H9 (cell line): ENCODE measurements around the gene TMEM185B. TPM values are rescaled to one million over a fixed set of nuclear protein-coding genes. Genes with fewer than 3 reads are reported as not detected.
"Not testable (repeated sequence)": the region's sequence is repeated elsewhere in the genome, so short reads cannot be mapped to it uniquely, and the experiment has no call there.

ENCODE experiments used
- DNase-seq: peaks from one replicate; pipeline ENCODE4 v3.0.0-alpha.2; 2017
- H2AFZ ChIP-seq: one replicate; pipeline ENCODE4 v1.6.1; 2013; ENCODE audit warnings: mild to moderate bottlenecking, low read length, control low read depth, moderate library complexity
- H2AK5ac ChIP-seq: 2 replicates; pipeline ENCODE4 v1.6.1; 2013; ENCODE audit warnings: low read length, control low read depth, mixed read lengths; ENCODE audit not compliant: insufficient read length
- H2BK120ac ChIP-seq: one replicate; pipeline ENCODE4 v1.6.1; 2013; ENCODE audit warnings: low read depth, mild to moderate bottlenecking, low read length, control low read depth, inconsistent platforms; ENCODE audit not compliant: poor library complexity, severe bottlenecking
- H2BK12ac ChIP-seq: 2 replicates; pipeline ENCODE4 v1.6.1; 2013; ENCODE audit warnings: low read length, control low read depth, mixed read lengths, low read depth; ENCODE audit not compliant: insufficient read length
- H2BK15ac ChIP-seq: 2 replicates; pipeline ENCODE4 v1.6.1; 2013; ENCODE audit warnings: low read depth, low read length, control low read depth
- H2BK20ac ChIP-seq: one replicate; pipeline ENCODE4 v1.6.1; 2013; ENCODE audit warnings: low read depth, mild to moderate bottlenecking, low read length, control low read depth, inconsistent platforms; ENCODE audit not compliant: poor library complexity, severe bottlenecking
- H2BK5ac ChIP-seq: 2 replicates; pipeline ENCODE4 v1.6.1; 2013; ENCODE audit warnings: low read length, control low read depth, mixed read lengths; ENCODE audit not compliant: insufficient read length
- H3K14ac ChIP-seq: 2 replicates; pipeline ENCODE4 v1.6.1; 2013; ENCODE audit warnings: low read length, control low read depth; ENCODE audit not compliant: insufficient read depth
- H3K18ac ChIP-seq: 2 replicates; pipeline ENCODE4 v1.6.1; 2013; ENCODE audit warnings: low read depth, mild to moderate bottlenecking, mixed read lengths, low read length, control low read depth; ENCODE audit not compliant: insufficient read length
- H3K23ac ChIP-seq: 2 replicates; pipeline ENCODE4 v1.6.1; 2013; ENCODE audit warnings: low read length, control low read depth, mixed read lengths, low read depth; ENCODE audit not compliant: insufficient read length
- H3K23me2 ChIP-seq: 2 replicates; pipeline ENCODE4 v1.6.1; 2013; ENCODE audit warnings: low read depth, mild to moderate bottlenecking, mixed read lengths, low read length, control low read depth; ENCODE audit not compliant: insufficient read length, poor library complexity, severe bottlenecking
- H3K27ac ChIP-seq: 2 replicates; pipeline ENCODE4 v1.5.1; 2013; ENCODE audit warnings: low read length, control low read depth, mixed read lengths, low read depth; ENCODE audit not compliant: insufficient read length
- H3K27me3 ChIP-seq: 2 replicates; pipeline ENCODE4 v1.6.1; 2013; ENCODE audit warnings: low read length, control low read depth, inconsistent platforms; ENCODE audit not compliant: insufficient read depth
- H3K4ac ChIP-seq: 2 replicates; pipeline ENCODE4 v1.6.1; 2013; ENCODE audit warnings: low read depth, mild to moderate bottlenecking, control low read depth, inconsistent platforms, low read length, moderate library complexity
- H3K4me1 ChIP-seq: 2 replicates; pipeline ENCODE4 v1.6.1; 2013; ENCODE audit warnings: low read length, control low read depth, inconsistent platforms; ENCODE audit not compliant: insufficient read depth
- H3K4me2 ChIP-seq: 2 replicates; pipeline ENCODE4 v1.6.1; 2013; ENCODE audit warnings: low read length, control low read depth, mixed read lengths; ENCODE audit not compliant: insufficient read length, insufficient read depth
- H3K56ac ChIP-seq: 2 replicates; pipeline ENCODE4 v1.6.1; 2013; ENCODE audit warnings: low read depth, mild to moderate bottlenecking, mixed read lengths, low read length, control low read depth; ENCODE audit not compliant: insufficient read length
- H3K79me1 ChIP-seq: 2 replicates; pipeline ENCODE4 v1.6.1; 2013; ENCODE audit warnings: low read depth, mild to moderate bottlenecking, moderate library complexity, low read length, control low read depth, inconsistent platforms; ENCODE audit not compliant: insufficient read depth, poor library complexity, severe bottlenecking
- H3K79me2 ChIP-seq: 2 replicates; pipeline ENCODE4 v1.6.1; 2013; ENCODE audit warnings: low read length, control low read depth, inconsistent platforms; ENCODE audit not compliant: insufficient read depth
- H3K9ac ChIP-seq: 2 replicates; pipeline ENCODE4 v1.6.1; 2013; ENCODE audit warnings: low read length, control low read depth, mixed read lengths; ENCODE audit not compliant: insufficient read length; ENCODE audit errors: extremely low read depth
- H3K9me3 ChIP-seq: one replicate; pipeline ENCODE4 v1.6.1; 2013; ENCODE audit warnings: low read depth, low read length, inconsistent platforms; ENCODE audit not compliant: control insufficient read depth
- H3T11ph ChIP-seq: one replicate; pipeline ENCODE4 v1.6.1; 2013; ENCODE audit warnings: mild to moderate bottlenecking, low read length, control low read depth, inconsistent platforms
- H4K20me1 ChIP-seq: one replicate; pipeline ENCODE4 v1.6.1; 2013; ENCODE audit not compliant: control insufficient read depth, insufficient read length, insufficient read depth
- H4K5ac ChIP-seq: 2 replicates; pipeline ENCODE4 v1.6.1; 2013; ENCODE audit warnings: low read depth, mild to moderate bottlenecking, mixed read lengths, low read length, control low read depth; ENCODE audit not compliant: insufficient read length
- H4K8ac ChIP-seq: replicated peaks from 2 replicates; pipeline ENCODE4 v1.6.1; 2013; ENCODE audit warnings: low read length, control low read depth, mixed read lengths, low read depth; ENCODE audit not compliant: insufficient read length
- H4K91ac ChIP-seq: 2 replicates; pipeline ENCODE4 v1.6.1; 2013; ENCODE audit warnings: low read depth, mild to moderate bottlenecking, moderate library complexity, mixed read lengths, low read length, control low read depth; ENCODE audit not compliant: insufficient read length
- H3K27ac Mint-ChIP-seq, 3 experiments: 2 replicates in 2 of 3; 3 replicates in 1 of 3; pipeline ENCODE4 v1.8.0; 2020 to 2021; ENCODE audit warnings: mixed read lengths in 3 of 3, mild to moderate bottlenecking in 1 of 3, moderate library complexity in 1 of 3
- H3K27me3 Mint-ChIP-seq: 2 replicates; pipeline ENCODE4 v1.8.0; 2021; ENCODE audit warnings: low read depth, mild to moderate bottlenecking, moderate library complexity, mixed read lengths
- H3K36me3 Mint-ChIP-seq, 3 experiments: 2 replicates in 2 of 3; 3 replicates in 1 of 3; pipeline ENCODE4 v1.8.0; 2020 to 2021; ENCODE audit warnings: low read depth in 3 of 3, mixed read lengths in 3 of 3; ENCODE audit not compliant: insufficient read depth in 1 of 3
- H3K4me1 Mint-ChIP-seq, 2 experiments: 2 replicates each; pipeline ENCODE4 v1.8.0; 2020; ENCODE audit warnings: mixed read lengths in 2 of 2
- H3K4me3 Mint-ChIP-seq, 2 experiments: 2 replicates in 1 of 2; 3 replicates in 1 of 2; pipeline ENCODE4 v1.8.0; 2020 to 2021; ENCODE audit warnings: mild to moderate bottlenecking in 2 of 2, mixed read lengths in 2 of 2, moderate library complexity in 1 of 2
- H3K9me3 Mint-ChIP-seq, 2 experiments: 2 replicates in 1 of 2; 3 replicates in 1 of 2; pipeline ENCODE4 v1.8.0; 2020; ENCODE audit warnings: mild to moderate bottlenecking in 2 of 2, mixed read lengths in 2 of 2, moderate library complexity in 1 of 2
- CTCF ChIP-seq: fragments of 200-600 bp; sonication (generic); conservative IDR thresholded peaks from 3 replicates; pipeline ENCODE4 v1.8.0; 2021; ENCODE audit warnings: antibody characterized with exemption, mild to moderate bottlenecking
- WGBS: extraction: QIAGEN DNeasy Blood & Tissue Kit; methylation state at CpG from one replicate; pipeline ENCODE4 v1.1.7; 2013; ENCODE audit warnings: missing lambda C conversion rate, low lambda C conversion rate, mixed read lengths; ENCODE audit not compliant: insufficient read length; ENCODE audit errors: extremely low coverage; 5-methylcytosine and 5-hydroxymethylcytosine counted together
- total RNA-seq: library from RNA; stranded (reverse); gene quantifications from 2 replicates; pipeline ENCODE4 v1.2.1, GENCODE V29; 2021

Gene TMEM185B
- total RNA-seq, 1 experiment from 2014 or later: 29.0 TPM

DNA sequence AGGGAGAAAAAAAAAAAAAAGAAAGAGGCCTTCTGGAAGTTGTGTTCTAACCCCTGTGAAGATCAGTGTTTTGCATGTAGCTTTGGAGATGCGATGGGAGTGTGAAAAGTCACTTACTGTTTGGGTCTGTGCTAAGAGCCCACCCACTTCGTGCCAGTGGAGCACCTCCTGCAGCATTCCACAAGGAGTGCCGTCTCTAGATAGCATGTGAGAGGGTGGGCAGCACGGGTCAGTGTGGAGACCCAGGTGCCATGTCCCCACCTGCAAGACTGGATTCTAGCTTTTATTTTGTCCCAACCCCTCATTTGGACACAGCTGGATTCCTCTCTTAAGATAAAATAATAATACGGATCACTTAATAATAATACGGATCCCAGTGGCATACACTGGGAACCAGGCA is 12.5 kb upstream of the TMEM185B start:
- H3K27me3 ChIP-seq: no peaks in the 10 kb centered on the region; the same call in 1 of the 2 replicates
- H3K4me1 ChIP-seq: peaks cover 3% of the 10 kb centered on the region
- no peak overlapping the region for H3K23ac ChIP-seq
- no peak overlapping the region for H2BK120ac ChIP-seq
- H3K27ac ChIP-seq: no peak overlapping the region
- H4K20me1 ChIP-seq: no peaks in the 10 kb centered on the region
- H3K4me2 ChIP-seq: no peak overlapping the region
- no peak overlapping the region for H3K4ac ChIP-seq
- H3K56ac ChIP-seq: no peak overlapping the region
- H3K9ac ChIP-seq: no peak overlapping the region
- H2BK12ac ChIP-seq: no peak overlapping the region
- H3K4me3 Mint-ChIP-seq: no peak overlapping the region
- H3K9me3 ChIP-seq: no peaks in the 10 kb centered on the region
- no peak overlapping the region for H2BK5ac ChIP-seq
- H3K4me1 Mint-ChIP-seq: peaks cover 32 to 36% of the 10 kb centered on the region in 2 experiments
- no peak overlapping the region for H2BK15ac ChIP-seq
- no peaks in the 10 kb centered on the region for H3K23me2 ChIP-seq
- H2AK5ac ChIP-seq: no peak overlapping the region
- no peak overlapping the region for H3K14ac ChIP-seq
- peaks cover 5 to 7% of the 10 kb centered on the region in 2 experiments; a peak in 2 of 5 replicates for H3K9me3 Mint-ChIP-seq
- H2AFZ ChIP-seq: no peak overlapping the region
- peak; percentile 12 for DNase-seq
- TF ChIP-seq CTCF: no peak
- no peaks in the 10 kb centered on the region; a peak in 1 of 7 replicates for H3K36me3 Mint-ChIP-seq
- H3K79me2 ChIP-seq: no peaks in the 10 kb centered on the region
- no peak overlapping the region for H4K91ac ChIP-seq
- no peak overlapping the region for H3K18ac ChIP-seq
- no CpG with 5 or more reads among the region's 6 CpGs for WGBS
- no peak overlapping the region for H4K5ac ChIP-seq
- no peak overlapping the region for H2BK20ac ChIP-seq
- H4K8ac ChIP-seq: no peak overlapping the region
- peaks cover 16% of the 10 kb centered on the region for H3K27me3 Mint-ChIP-seq
- no peaks in the 10 kb centered on the region for H3K79me1 ChIP-seq
- H3T11ph ChIP-seq: no peak overlapping the region
- H3K27ac Mint-ChIP-seq: no peak overlapping the region

DNA sequence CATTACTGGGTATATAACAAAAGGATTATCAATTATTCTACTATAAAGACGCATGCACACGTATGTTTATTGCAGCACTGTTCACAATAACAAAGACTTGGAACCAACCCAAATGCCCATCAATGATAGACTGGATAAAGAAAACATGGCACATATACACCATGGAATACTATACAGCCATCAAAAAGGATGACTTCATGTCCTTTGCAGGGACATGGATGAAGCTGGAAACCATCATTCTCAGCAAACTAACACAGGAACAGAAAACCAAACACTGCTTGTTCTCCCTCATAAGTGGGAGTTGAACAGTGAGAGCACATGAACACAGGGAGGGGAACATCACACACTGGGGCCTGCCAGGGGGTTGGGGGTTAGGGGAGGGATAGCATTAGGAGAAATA is 12.0 kb upstream of the TMEM185B start:
- not testable (repeated sequence) for H3K23ac ChIP-seq, H3K27me3 ChIP-seq, H3K4me3 Mint-ChIP-seq, H3K4me1 ChIP-seq, H3K27ac Mint-ChIP-seq, H2BK20ac ChIP-seq, H4K91ac ChIP-seq, H3K9me3 Mint-ChIP-seq, H4K8ac ChIP-seq, H3K4ac ChIP-seq, H3K79me1 ChIP-seq, H2BK5ac ChIP-seq, H3K56ac ChIP-seq, DNase-seq, H2BK120ac ChIP-seq, H3K4me2 ChIP-seq, H4K20me1 ChIP-seq, H2BK15ac ChIP-seq, H3K27ac ChIP-seq, H3K79me2 ChIP-seq, H2BK12ac ChIP-seq, H3T11ph ChIP-seq, H3K23me2 ChIP-seq, H2AK5ac ChIP-seq, H2AFZ ChIP-seq, H3K18ac ChIP-seq, H3K14ac ChIP-seq, H3K36me3 Mint-ChIP-seq, H3K9ac ChIP-seq, H4K5ac ChIP-seq, H3K9me3 ChIP-seq
- no CpG with 5 or more reads among the region's 2 CpGs for WGBS
- Mint-ChIP-seq H3K27me3 (peaks cover 15% of the 10 kb centered on the region), H3K4me1 (peaks cover 30 to 33% of the 10 kb centered on the region in 2 experiments)
